Karpas-422 (cell line): ENCODE measurements around the gene SPEF2. TPM values are rescaled to one million over a fixed set of nuclear protein-coding genes. Genes with fewer than 3 reads are reported as not detected.
"Not testable (repeated sequence)": the region's sequence is repeated elsewhere in the genome, so short reads cannot be mapped to it uniquely, and the experiment has no call there.

ENCODE experiments used
- DNase-seq: peaks from one replicate; pipeline ENCODE4 v3.0.0-alpha.2; 2015
- H2AFZ ChIP-seq: fragments of 200-600 bp; sonication (generic); 2 replicates; pipeline ENCODE4 v1.6.1; 2014; ENCODE audit warnings: antibody characterized with exemption, low read length, mixed read lengths
- H3K27ac ChIP-seq: fragments of 200-600 bp; sonication (generic); 2 replicates; pipeline ENCODE4 v1.5.1; 2014; ENCODE audit warnings: mild to moderate bottlenecking, low read length, moderate library complexity
- H3K27me3 ChIP-seq: fragments of 200-600 bp; sonication (generic); 2 replicates; pipeline ENCODE4 v1.6.1; 2014; ENCODE audit warnings: low read length, mixed read lengths
- H3K36me3 ChIP-seq: fragments of 200-600 bp; sonication (generic); 2 replicates; pipeline ENCODE4 v1.6.1; 2014; ENCODE audit warnings: low read length, mixed read lengths; ENCODE audit not compliant: insufficient read depth
- H3K4me1 ChIP-seq: fragments of 200-600 bp; sonication (generic); 2 replicates; pipeline ENCODE4 v1.6.1; 2014; ENCODE audit warnings: mild to moderate bottlenecking, low read length, mixed read lengths
- H3K4me2 ChIP-seq: fragments of 200-600 bp; sonication (generic); 2 replicates; pipeline ENCODE4 v1.6.1; 2014; ENCODE audit warnings: low read length, low read depth, mild to moderate bottlenecking; ENCODE audit not compliant: poor library complexity, severe bottlenecking
- H3K4me3 ChIP-seq: fragments of 200-600 bp; sonication (generic); 2 replicates; pipeline ENCODE4 v1.5.1; 2014; ENCODE audit warnings: mild to moderate bottlenecking, antibody characterized with exemption, low read length, mixed read lengths
- H3K79me2 ChIP-seq: fragments of 200-600 bp; sonication (generic); 2 replicates; pipeline ENCODE4 v1.6.1; 2014; ENCODE audit warnings: mild to moderate bottlenecking, low read length, mixed read lengths
- H3K9ac ChIP-seq: fragments of 200-600 bp; sonication (generic); 2 replicates; pipeline ENCODE4 v1.6.0; 2014; ENCODE audit warnings: low read length
- H3K9me2 ChIP-seq: fragments of 200-600 bp; sonication (generic), shearing (Covaris generic); replicated peaks from 2 replicates; pipeline ENCODE4 v1.6.0; 2014; ENCODE audit warnings: mild to moderate bottlenecking, low read length, moderate library complexity; ENCODE audit not compliant: insufficient read depth
- H3K9me3 ChIP-seq: fragments of 300-700, 200-600 bp; sonication (generic); 2 replicates; pipeline ENCODE4 v1.6.1; 2014; ENCODE audit warnings: low read length, mixed read lengths
- H4K20me1 ChIP-seq: fragments of 200-600 bp; sonication (generic); 2 replicates; pipeline ENCODE4 v1.6.1; 2014; ENCODE audit warnings: mild to moderate bottlenecking, antibody characterized with exemption, low read length, low read depth; ENCODE audit not compliant: insufficient read depth
- total RNA-seq: library from RNA; depleted of rRNA; stranded (reverse); fragments of >200 nt; shearing (Covaris generic); gene quantifications from 2 replicates; pipeline ENCODE4 v1.2.3, GENCODE V29; 2014; ENCODE audit warnings: low replicate concordance

SPEF2 gene
- total RNA-seq, 1 experiment from 2014 or later: not detected

- no peaks in the 10 kb centered on the region for H3K4me1 ChIP-seq
Observed at GRCh38 chr5:35852084-35852734, 234.5 kb downstream of the SPEF2 start.

GRCh38 chr5:35852773-35853172 is 235.1 kb downstream of the SPEF2 start:
- H3K4me3 ChIP-seq: no peak overlapping the region

More at GRCh38 chr5:35852084-35852734, 234.5 kb downstream of the SPEF2 start:
- no peaks in the 10 kb centered on the region for H3K36me3 ChIP-seq
- H3K4me3 ChIP-seq: no peak overlapping the region
- H4K20me1 ChIP-seq: no peaks in the 10 kb centered on the region
- no peaks in the 10 kb centered on the region for H3K27me3 ChIP-seq
- H3K79me2 ChIP-seq: no peaks in the 10 kb centered on the region
- H3K27ac ChIP-seq: no peak overlapping the region
- H3K9me3 ChIP-seq: no peaks in the 10 kb centered on the region
- H3K9ac ChIP-seq: no peak overlapping the region
- no peak overlapping the region for H3K4me2 ChIP-seq
- no peaks in the 10 kb centered on the region for H3K9me2 ChIP-seq
- no peak for DNase-seq
- no peak overlapping the region for H2AFZ ChIP-seq

GRCh38 chr5:35853631-35854030 is 236.0 kb downstream of the SPEF2 start:
- H3K27me3 ChIP-seq: no peaks in the 10 kb centered on the region
- H3K9me2 ChIP-seq: no peaks in the 10 kb centered on the region
- no peaks in the 10 kb centered on the region for H3K4me1 ChIP-seq
- no peak for DNase-seq
- no peak overlapping the region for H3K9ac ChIP-seq
- no peaks in the 10 kb centered on the region for H3K79me2 ChIP-seq
- no peak overlapping the region for H3K4me3 ChIP-seq
- no peaks in the 10 kb centered on the region for H3K36me3 ChIP-seq
- no peak overlapping the region for H3K27ac ChIP-seq
- H3K4me2 ChIP-seq: no peak overlapping the region
- no peaks in the 10 kb centered on the region for H4K20me1 ChIP-seq
- no peaks in the 10 kb centered on the region for H3K9me3 ChIP-seq
- no peak overlapping the region for H2AFZ ChIP-seq

More at GRCh38 chr5:35852773-35853172, 235.1 kb downstream of the SPEF2 start:
- H3K4me1 ChIP-seq: no peaks in the 10 kb centered on the region
- no peaks in the 10 kb centered on the region for H3K79me2 ChIP-seq
- H2AFZ ChIP-seq: no peak overlapping the region
- no peaks in the 10 kb centered on the region for H3K9me3 ChIP-seq
- H3K27ac ChIP-seq: no peak overlapping the region
- no peaks in the 10 kb centered on the region for H3K9me2 ChIP-seq
- H3K9ac ChIP-seq: no peak overlapping the region
- no peak for DNase-seq
- no peaks in the 10 kb centered on the region for H3K27me3 ChIP-seq
- H4K20me1 ChIP-seq: no peaks in the 10 kb centered on the region
- H3K4me2 ChIP-seq: no peak overlapping the region
- H3K36me3 ChIP-seq: no peaks in the 10 kb centered on the region

GRCh38 chr5:35854248-35854647 is 236.6 kb downstream of the SPEF2 start:
- no peak overlapping the region for H2AFZ ChIP-seq

GRCh38 chr5:35855187-35855586 is 237.5 kb downstream of the SPEF2 start:
- Histone ChIP-seq H3K9me2 (no peaks in the 10 kb centered on the region), H3K4me3 (no peak overlapping the region), H3K27me3 (no peaks in the 10 kb centered on the region), H3K4me2 (no peak overlapping the region), H3K9me3 (no peaks in the 10 kb centered on the region), H2AFZ (no peak overlapping the region), H3K4me1 (no peaks in the 10 kb centered on the region), H3K36me3 (no peaks in the 10 kb centered on the region), H3K79me2 (no peaks in the 10 kb centered on the region), H3K9ac (no peak overlapping the region), H3K27ac (no peak overlapping the region), H4K20me1 (no peaks in the 10 kb centered on the region)
- DNase-seq: no peak

More at GRCh38 chr5:35854248-35854647, 236.6 kb downstream of the SPEF2 start:
- Histone ChIP-seq H3K4me2 (no peak overlapping the region), H3K79me2 (no peaks in the 10 kb centered on the region), H3K4me3 (no peak overlapping the region), H3K27me3 (no peaks in the 10 kb centered on the region), H3K27ac (no peak overlapping the region), H3K9ac (no peak overlapping the region), H4K20me1 (no peaks in the 10 kb centered on the region), H3K4me1 (no peaks in the 10 kb centered on the region), H3K9me3 (no peaks in the 10 kb centered on the region), H3K9me2 (no peaks in the 10 kb centered on the region), H3K36me3 (no peaks in the 10 kb centered on the region)
- no peak for DNase-seq

GRCh38 chr5:35856186-35856764 is 238.6 kb downstream of the SPEF2 start:
- H3K4me1 ChIP-seq, H3K4me3 ChIP-seq: not testable (repeated sequence)

GRCh38 chr5:35856765-35857351 is 239.2 kb downstream of the SPEF2 start, which contains the start of gene IL7R:
TSS of gene IL7R (plus strand) at chr5:35856891. CDS start at chr5:35856978, 87 bp downstream.
- no peak for DNase-seq
- no peaks in the 10 kb centered on the region for H3K4me1 ChIP-seq
- H3K9ac ChIP-seq: no peak within 1 kb of the TSS
- no peaks in the 10 kb centered on the region for H3K79me2 ChIP-seq
- H3K27ac ChIP-seq: no peak within 1 kb of the TSS
- no peaks in the 10 kb centered on the region for H4K20me1 ChIP-seq
- H3K27me3 ChIP-seq: no peaks in the 10 kb centered on the region
- H3K36me3 ChIP-seq: no peaks in the 10 kb centered on the region
- no peaks in the 10 kb centered on the region for H3K9me3 ChIP-seq
- H3K4me3 ChIP-seq: no peak within 1 kb of the TSS
- no peak within 1 kb of the TSS for H3K4me2 ChIP-seq
- no peak within 1 kb of the TSS for H2AFZ ChIP-seq
- H3K9me2 ChIP-seq: no peaks in the 10 kb centered on the region

More at GRCh38 chr5:35856186-35856764, 238.6 kb downstream of the SPEF2 start:
- H3K79me2 ChIP-seq, H3K9me3 ChIP-seq, H3K27me3 ChIP-seq, H3K4me2 ChIP-seq, DNase-seq, H3K36me3 ChIP-seq, H3K27ac ChIP-seq, H3K9me2 ChIP-seq, H3K9ac ChIP-seq, H4K20me1 ChIP-seq, H2AFZ ChIP-seq: not testable (repeated sequence)

GRCh38 chr5:35857606-35858205 is 240.0 kb downstream of the SPEF2 start:
- Histone ChIP-seq H3K27ac (no peak overlapping the region), H3K9me3 (no peaks in the 10 kb centered on the region), H4K20me1 (no peaks in the 10 kb centered on the region), H2AFZ (no peak overlapping the region), H3K36me3 (no peaks in the 10 kb centered on the region), H3K4me2 (no peak overlapping the region), H3K27me3 (no peaks in the 10 kb centered on the region), H3K9ac (no peak overlapping the region), H3K9me2 (no peaks in the 10 kb centered on the region), H3K4me1 (no peaks in the 10 kb centered on the region), H3K4me3 (no peak overlapping the region), H3K79me2 (no peaks in the 10 kb centered on the region)
- DNase-seq: no peak
